ENCODE data around the gene LIMK2.

The LIMK2 gene

DNA sequence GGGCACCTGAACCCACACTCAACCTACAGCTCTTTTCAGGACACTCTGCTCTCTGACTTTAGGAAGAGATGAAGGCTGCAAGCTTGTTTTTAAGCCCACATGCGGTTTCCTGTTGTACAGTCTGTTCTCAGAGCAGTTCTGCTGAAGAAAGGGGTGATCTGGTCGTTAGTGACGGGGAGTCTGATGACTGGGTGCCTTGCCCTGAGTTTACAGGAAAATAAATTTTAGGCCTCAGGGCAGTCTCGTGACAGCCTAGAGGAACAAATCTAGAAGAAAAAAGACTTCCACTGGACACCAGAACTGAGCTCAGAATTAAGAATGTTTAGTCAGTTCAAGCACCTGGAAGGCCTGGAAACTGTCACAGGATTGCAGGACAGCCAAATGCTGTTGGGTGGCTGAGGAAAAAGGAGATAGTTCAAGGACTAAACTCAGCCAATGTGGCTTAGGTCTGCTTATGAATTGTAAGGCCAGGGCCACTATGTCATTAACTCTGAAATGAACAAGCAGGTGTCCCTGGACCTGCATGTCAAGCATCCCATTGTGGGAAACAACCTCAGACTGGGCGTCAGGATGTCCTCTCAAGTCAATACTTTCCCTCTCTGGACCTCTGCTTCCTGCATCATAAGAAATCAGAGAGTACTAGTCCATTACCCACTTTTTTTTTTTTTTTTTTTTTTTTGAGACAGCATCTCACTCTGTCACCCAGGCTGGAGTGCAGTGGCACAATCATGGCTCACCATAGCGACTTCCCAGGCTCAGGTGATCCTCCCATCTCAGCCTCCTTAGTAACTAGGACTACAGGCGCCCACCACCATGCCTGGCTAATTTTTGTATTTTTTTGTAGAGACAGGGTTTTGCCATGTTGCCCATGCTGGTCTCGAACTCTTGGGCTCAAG, 74.5 kb downstream of the LIMK2 start:
- H3K4me3 ChIP-seq (replicated peaks; ENCODE audit: low read depth, low read length) = no peak overlapping the region
- TF ChIP-seq, protein P1, sequence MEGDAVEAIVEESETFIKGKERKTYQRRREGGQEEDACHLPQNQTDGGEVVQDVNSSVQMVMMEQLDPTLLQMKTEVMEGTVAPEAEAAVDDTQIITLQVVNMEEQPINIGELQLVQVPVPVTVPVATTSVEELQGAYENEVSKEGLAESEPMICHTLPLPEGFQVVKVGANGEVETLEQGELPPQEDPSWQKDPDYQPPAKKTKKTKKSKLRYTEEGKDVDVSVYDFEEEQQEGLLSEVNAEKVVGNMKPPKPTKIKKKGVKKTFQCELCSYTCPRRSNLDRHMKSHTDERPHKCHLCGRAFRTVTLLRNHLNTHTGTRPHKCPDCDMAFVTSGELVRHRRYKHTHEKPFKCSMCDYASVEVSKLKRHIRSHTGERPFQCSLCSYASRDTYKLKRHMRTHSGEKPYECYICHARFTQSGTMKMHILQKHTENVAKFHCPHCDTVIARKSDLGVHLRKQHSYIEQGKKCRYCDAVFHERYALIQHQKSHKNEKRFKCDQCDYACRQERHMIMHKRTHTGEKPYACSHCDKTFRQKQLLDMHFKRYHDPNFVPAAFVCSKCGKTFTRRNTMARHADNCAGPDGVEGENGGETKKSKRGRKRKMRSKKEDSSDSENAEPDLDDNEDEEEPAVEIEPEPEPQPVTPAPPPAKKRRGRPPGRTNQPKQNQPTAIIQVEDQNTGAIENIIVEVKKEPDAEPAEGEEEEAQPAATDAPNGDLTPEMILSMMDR (IDR thresholded peaks at IDR 0.05; ENCODE audit: low read depth, low read length, missing control alignments) = no peak
- no peak for DNase-seq (ENCODE audit: extremely low read depth, low read depth)

- no peak for DNase-seq (ENCODE audit: extremely low read depth, low read depth)
- H3K4me3 ChIP-seq (replicated peaks; ENCODE audit: low read depth, low read length) = no peak overlapping the region
- TF ChIP-seq, protein P1 (IDR thresholded peaks at IDR 0.05; ENCODE audit: low read depth, low read length, missing control alignments) = no peak
These were observed 75.9 kb downstream of the LIMK2 start for GRCh38 chr22:31287818-31288495.

- no peak for DNase-seq (ENCODE audit: extremely low read depth, low read depth)
- TF ChIP-seq, protein P1 (IDR thresholded peaks at IDR 0.05; ENCODE audit: low read depth, low read length, missing control alignments) = no peak
- no peak overlapping the region for H3K4me3 ChIP-seq (replicated peaks; ENCODE audit: low read depth, low read length)
These were observed 76.6 kb downstream of the LIMK2 start for GRCh38 chr22:31288496-31289240.

- H3K4me3 ChIP-seq (replicated peaks; ENCODE audit: low read depth, low read length) = no peak overlapping the region
- no peak for DNase-seq (ENCODE audit: extremely low read depth, low read depth)
- TF ChIP-seq, protein P1 (IDR thresholded peaks at IDR 0.05; ENCODE audit: low read depth, low read length, missing control alignments) = no peak
These were observed 77.2 kb downstream of the LIMK2 start for GRCh38 chr22:31289344-31289743.

DNA sequence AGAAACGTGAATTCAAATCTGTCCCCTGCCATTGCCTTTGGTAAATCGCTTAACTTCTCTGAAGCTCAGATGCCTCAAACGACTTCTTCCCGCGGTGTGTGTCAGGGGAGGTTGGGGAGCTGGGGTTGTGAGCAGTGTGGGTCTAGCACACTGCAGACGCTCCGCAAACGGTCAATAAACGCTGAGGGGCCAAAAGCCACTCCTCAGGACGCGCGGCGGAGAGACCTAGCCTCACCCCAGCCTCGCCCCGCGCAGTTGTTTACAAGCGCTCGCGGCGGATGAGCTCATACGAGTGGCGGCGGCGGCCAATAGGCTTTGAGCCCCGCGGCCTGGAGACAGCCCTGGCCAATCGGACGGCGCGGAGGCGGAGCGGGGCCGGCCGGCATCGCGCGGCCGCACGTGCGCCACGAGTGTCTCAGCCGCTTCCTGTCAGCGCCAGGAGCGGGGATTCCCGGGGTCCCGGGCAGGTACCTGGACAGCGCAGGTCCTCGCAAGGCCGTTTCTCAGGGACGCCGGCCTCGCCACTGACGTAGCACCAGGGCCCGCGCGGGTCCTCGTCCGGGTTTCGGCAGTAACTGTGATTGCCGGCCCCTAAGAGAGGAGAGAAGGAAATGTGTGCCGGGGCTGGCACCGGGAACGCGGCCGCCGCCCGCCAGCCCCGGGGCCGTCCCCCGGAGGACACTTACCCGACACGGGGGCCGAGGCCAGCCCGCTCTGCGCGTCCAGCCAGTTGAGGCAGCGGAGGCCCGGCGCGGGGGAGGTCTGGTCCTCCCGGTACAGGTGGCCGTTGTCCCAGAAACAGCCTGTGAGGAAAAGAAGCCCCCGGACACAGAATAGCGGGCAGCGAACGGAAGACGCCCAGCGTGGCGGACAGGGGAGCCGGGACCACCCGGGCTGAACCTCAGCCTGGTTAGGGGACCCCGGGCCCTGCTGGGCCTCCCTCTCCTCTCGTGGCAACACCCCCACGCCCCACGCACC, 78.7 kb downstream of the LIMK2 start:
- peak overlapping the region; percentile 50 for H3K4me3 ChIP-seq (replicated peaks; ENCODE audit: low read depth, low read length)
- DNase-seq (ENCODE audit: extremely low read depth, low read depth) = no peak

More for the DNA sequence above, 78.7 kb downstream of the LIMK2 start:
- TF ChIP-seq, protein P1 (IDR thresholded peaks at IDR 0.05; ENCODE audit: low read depth, low read length, missing control alignments) = no peak

Data from HFF-Myc (cell line).